HTERT RPE-1 (cell line): ENCODE results near the gene CCNC.
"Not testable (repeated sequence)": the region's sequence is repeated elsewhere in the genome, so short reads cannot be mapped to it uniquely, and the experiment has no call there.

Experiments
- in situ Hi-C: fragments of 300-500 bp; cut with MboI; formaldehyde crosslinking; loops from 4 replicates; pipeline ENCODE4 v1.14.3; 2020; ENCODE audit warnings: low sequenced_read_pairs

CCNC gene

GRCh38 chr6:99603421-99604165 is 35.1 kb upstream of the CCNC start:
- in situ Hi-C loops = no loop called here

- in situ Hi-C loops = no loop called here
These were observed 34.3 kb upstream of the CCNC start for GRCh38 chr6:99602520-99603420.

- in situ Hi-C loops = not testable (repeated sequence)
These were observed 26.2 kb upstream of the CCNC start for GRCh38 chr6:99594696-99595095.

- in situ Hi-C loops = no loop called here
These were observed 24.4 kb upstream of the CCNC start for GRCh38 chr6:99592900-99593299.

- in situ Hi-C loops = no loop called here
These were observed 23.4 kb upstream of the CCNC start for GRCh38 chr6:99591673-99592364.

- in situ Hi-C loops = no loop called here
These were observed 22.5 kb upstream of the CCNC start for GRCh38 chr6:99590728-99591672.

- in situ Hi-C loops = no loop called here
These were observed 21.5 kb upstream of the CCNC start for GRCh38 chr6:99589907-99590493.

- in situ Hi-C loops = no loop called here
These were observed 20.8 kb upstream of the CCNC start for GRCh38 chr6:99589290-99589672.

GRCh38 chr6:99588618-99589289 is 20.3 kb upstream of the CCNC start:
- in situ Hi-C loops = no loop called here

- in situ Hi-C loops = no loop called here
These were observed 19.3 kb upstream of the CCNC start for GRCh38 chr6:99587792-99588191.

- in situ Hi-C loops = no loop called here
These were observed 11.3 kb upstream of the CCNC start for GRCh38 chr6:99579781-99580180.

- in situ Hi-C loops = no loop called here
These were observed 7.2 kb upstream of the CCNC start for GRCh38 chr6:99575544-99576227.

- in situ Hi-C loops = no loop called here
These were observed 5.6 kb upstream of the CCNC start for GRCh38 chr6:99573980-99574617.

- in situ Hi-C loops = no loop called here
These were observed 5.3 kb downstream of the CCNC start for GRCh38 chr6:99563056-99563723.

- in situ Hi-C loops = no loop called here
These were observed 7.8 kb downstream of the CCNC start for GRCh38 chr6:99560668-99561067.

GRCh38 chr6:99559057-99559456 is 9.4 kb downstream of the CCNC start:
- in situ Hi-C loops = no loop called here

GRCh38 chr6:99553888-99554287 is 14.6 kb downstream of the CCNC start:
- in situ Hi-C loops = no loop called here
